Measurements from ENCODE around the gene MCF2L. TPM values are rescaled to one million over a fixed set of nuclear protein-coding genes. Genes with fewer than 3 reads are reported as not detected.
"Not testable (repeated sequence)": the region's sequence is repeated elsewhere in the genome, so short reads cannot be mapped to it uniquely, and the experiment has no call there.

MCF2L gene
- polyA plus RNA-seq, 3 donors: 18.0 to 77.6 (median 53.4) TPM

DNA sequence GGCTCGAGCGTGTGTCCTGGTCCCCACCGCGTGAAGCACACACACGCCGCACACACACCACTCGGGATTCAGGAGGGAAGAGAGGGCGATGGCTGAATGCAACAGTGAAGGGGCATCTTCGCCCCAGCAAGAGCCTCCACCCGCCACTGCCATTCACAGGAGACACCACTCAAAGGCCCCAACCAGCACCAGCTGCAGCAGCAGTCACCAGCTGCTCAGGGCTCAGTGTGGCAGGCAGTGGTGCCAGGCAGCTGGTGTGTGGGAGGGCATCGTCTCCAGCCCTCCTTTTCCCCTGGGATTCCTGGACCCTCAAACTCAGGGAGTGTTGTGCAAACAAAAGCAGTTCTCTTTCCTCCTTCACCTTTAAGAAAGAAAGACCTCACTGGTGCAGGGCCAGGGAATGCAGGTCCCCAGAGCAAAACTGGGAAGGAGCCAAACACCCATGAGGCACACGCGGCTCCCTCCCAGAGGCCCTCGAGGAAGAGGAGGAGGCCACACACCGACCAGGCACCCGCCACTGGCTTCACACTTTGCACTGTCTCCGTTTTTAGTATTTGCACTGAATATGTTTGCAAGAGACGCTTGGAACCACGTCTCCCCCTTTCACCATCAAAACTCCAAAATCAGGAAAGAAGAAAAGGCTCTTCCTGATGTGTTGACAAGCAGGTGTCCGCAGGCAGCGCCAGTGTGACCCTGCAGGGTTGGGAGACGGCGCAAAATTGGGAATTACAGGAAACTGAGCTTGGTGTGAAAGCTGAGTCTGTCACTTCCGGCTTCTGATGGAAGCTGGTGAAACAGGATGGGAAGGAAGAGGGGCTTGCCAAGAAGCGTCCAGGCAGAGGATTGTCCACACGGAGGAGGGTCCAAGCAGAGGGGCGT lies 110.1 kb downstream of the MCF2L start:
- H3K27ac ChIP-seq (ENCODE audit: low read depth, low read length): no peak overlapping the region
- 65 to 80% (median 74%) methylated on average over 27 of the region's 27 CpGs for WGBS, 3 donors

DNA sequence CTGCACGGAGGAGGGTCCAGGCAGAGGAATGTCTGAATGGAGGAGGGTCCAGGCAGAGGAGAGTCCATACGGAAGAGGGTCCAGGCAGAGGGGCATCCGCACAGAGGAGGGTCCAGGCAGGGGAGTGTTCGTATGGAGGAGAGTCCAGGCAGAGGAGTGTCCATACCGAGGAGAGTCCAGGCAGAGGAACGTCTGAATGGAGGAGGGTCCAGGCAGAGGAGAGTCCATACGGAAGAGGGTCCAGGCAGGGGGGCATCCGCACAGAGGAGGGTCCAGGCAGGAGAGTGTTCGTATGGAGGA lies 110.7 kb downstream of the MCF2L start:
- 43 to 65% (median 48%) methylated on average over 6 to 8 of the region's 9 CpGs for WGBS, 3 donors
- not testable (repeated sequence) for H3K27ac ChIP-seq (ENCODE audit: low read depth, low read length)

DNA sequence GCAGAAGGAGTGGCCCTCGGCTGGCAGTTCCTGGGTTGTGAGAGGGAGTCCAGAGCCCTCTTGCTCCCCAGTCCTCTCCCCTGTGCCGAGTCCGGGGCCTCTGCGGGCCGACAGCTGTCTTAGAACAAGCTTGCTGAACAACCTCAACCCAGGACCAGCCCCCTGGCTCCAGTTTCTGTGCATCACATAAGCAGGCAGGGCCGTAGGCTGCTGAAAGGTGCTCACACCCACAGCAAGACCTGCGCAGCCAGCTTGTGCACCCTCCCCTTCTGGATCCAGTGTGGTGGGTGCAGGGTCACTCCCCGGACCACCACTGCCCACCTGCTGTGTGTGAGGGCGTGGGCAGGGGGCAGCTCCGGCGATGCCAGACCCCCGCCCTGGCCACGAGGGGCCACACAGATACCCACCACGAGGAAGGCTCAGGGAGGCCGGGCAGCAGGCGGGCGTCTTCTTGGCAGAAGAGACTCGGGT lies 111.4 kb downstream of the MCF2L start:
- no peak overlapping the region for H3K27ac ChIP-seq (ENCODE audit: low read depth, low read length)
- WGBS, 3 donors: 82 to 86% (median 85%) methylated on average over 17 to 18 of the region's 18 CpGs

DNA sequence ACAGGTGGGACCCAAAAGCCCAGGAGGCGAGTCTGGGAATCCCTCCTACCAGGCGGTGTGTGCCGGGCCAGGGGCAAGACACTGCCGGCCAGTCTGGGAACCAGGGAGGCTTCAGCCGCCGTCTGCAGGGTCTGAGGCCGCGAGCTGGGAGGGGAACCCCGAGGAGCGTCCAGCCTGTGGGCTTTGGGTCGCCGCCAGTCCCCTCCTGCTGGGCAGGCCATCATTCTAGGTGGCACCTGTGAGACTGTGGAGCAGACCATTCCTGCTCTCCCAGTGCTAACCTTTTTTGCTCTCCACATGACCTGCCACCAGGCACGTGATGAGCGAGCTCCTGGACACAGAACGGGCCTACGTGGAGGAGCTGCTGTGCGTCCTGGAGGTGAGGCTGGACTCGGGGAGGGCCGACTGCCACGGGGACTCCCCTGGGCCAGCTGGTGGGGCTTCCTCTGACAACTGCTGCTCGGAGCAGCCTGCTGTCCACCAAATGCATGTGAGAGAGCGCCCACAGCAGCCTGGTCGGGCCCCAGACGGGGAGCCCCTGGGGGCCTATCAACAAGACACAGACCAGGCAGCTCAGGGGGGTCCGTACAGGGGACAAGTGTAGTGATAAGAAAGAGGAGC lies 112.0 kb downstream of the MCF2L start:
- H3K27ac ChIP-seq (ENCODE audit: low read depth, low read length): no peak overlapping the region
- 85 to 89% (median 86%) methylated on average over 25 of the region's 25 CpGs for WGBS, 3 donors

DNA sequence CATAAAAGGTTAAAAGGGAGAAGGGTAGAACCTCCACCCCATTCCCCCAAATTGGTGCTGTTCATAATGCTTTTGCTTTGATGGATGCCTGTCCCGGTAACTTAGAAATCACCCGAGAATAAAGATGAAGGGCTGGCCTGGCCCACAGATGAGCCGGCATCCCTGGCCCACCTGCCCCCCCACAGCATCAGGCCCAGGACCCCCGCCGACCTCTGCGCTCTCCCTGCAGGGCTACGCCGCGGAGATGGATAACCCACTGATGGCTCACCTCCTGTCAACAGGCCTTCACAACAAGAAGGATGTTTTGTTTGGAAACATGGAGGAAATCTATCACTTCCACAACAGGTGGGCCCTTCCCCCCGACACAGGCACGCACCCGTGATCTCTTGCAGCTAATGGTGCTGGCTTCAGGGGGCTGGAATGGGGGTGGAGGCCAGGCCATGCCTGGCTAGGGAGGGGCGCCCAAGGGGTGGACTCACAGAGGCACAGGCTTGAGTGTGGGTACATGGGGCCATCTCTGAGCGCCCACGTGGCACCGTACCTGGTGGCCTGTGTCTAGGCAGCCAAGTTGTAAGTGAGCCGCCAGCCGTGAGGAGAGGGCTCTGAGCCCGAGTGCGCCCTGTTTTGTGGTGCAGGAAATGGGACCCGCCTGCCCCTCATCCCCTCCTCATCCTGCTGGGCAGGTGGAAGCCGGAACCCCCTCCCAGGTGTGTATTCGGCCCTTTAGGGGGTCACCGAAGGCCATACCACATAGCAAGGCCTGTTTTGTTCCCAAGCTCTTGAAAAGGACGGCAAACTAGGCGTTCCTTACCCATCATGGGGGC lies 113.4 kb downstream of the MCF2L start:
- no peak overlapping the region for H3K27ac ChIP-seq (ENCODE audit: low read depth, low read length)
- 85 to 87% (median 86%) methylated on average over 26 of the region's 26 CpGs for WGBS, 3 donors

- no peak overlapping the region for H3K27ac ChIP-seq (ENCODE audit: low read depth, low read length)
- 87 to 92% (median 89%) methylated on average over 10 of the region's 10 CpGs for WGBS, 3 donors
Observed at GRCh38 chr13:113083022-113083373, 114.0 kb downstream of the MCF2L start.

DNA sequence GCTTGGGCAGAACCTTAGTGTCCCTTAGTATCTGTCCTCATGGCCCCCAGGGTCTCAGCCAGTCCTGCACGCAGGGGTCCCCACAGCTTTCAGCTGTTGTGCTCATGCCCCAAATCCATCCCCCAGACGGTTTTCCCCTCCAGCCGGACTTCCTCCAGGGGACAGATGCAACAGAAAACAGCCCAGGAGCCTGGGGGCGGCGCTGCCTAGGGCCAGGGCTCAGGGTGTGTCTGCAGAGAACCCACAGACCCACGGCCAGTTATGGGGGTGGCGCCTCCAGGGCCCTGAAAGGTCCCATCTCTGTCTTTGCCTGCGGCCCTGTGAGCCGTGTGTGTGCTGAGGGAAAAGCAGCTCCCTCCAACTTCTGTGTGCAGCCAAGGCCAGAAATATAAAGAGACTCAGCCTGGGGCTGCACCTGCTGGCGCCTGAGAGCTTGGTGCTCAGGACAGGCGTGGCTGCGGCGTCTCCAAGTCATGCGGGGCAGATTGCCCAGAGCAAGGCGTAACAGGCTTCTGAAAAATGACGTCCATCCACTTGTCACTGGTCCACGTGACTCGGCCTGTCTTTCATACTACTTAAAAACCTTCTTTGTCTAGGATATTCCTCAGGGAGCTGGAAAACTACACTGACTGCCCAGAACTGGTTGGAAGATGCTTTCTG lies 114.5 kb downstream of the MCF2L start:
- no peak overlapping the region for H3K27ac ChIP-seq (ENCODE audit: low read depth, low read length)
- WGBS, 3 donors: 64 to 74% (median 69%) methylated on average over 18 of the region's 18 CpGs

DNA sequence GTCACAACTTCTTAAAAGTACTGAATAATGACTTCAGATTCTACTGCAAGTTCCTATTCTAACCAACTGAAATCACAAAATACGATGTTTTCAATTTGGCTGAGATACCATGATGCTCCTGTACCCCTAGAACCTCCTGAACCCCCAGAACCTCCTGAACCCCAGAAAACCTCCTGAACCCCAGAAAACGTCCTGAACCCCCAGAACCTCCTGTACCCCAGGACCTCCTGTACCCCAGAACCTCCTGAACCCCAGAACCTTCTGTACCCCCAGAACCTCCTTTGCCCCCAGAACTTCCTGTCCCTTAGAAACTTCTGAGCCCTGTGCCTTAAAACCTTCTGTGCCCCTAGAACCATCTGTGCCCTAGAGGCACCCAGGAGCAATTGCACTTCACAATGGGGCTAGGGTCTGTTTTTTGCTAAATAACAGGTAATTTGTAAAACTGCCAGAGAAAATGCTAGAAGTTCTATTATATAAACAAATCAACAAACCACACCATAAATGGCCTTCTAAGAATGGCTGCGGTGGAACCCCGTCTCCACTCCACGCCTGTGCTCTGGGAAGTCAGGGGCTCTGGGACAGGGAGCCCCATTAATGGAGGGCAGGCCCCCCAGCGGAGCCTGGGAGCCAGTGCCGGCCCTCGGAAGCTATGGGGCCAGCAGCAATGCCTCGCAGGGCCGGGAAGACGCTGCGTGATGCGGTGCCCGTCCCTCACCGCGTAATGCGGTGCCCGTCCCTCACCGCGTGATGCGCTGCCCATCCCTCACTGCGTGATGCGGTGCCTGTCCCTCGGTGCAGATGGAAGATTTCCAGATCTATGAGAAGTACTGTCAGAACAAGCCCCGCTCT lies 115.3 kb downstream of the MCF2L start:
- WGBS, 3 donors: 93 to 95% (median 94%) methylated on average over 25 of the region's 25 CpGs
- H3K27ac ChIP-seq (ENCODE audit: low read depth, low read length): no peak overlapping the region

DNA sequence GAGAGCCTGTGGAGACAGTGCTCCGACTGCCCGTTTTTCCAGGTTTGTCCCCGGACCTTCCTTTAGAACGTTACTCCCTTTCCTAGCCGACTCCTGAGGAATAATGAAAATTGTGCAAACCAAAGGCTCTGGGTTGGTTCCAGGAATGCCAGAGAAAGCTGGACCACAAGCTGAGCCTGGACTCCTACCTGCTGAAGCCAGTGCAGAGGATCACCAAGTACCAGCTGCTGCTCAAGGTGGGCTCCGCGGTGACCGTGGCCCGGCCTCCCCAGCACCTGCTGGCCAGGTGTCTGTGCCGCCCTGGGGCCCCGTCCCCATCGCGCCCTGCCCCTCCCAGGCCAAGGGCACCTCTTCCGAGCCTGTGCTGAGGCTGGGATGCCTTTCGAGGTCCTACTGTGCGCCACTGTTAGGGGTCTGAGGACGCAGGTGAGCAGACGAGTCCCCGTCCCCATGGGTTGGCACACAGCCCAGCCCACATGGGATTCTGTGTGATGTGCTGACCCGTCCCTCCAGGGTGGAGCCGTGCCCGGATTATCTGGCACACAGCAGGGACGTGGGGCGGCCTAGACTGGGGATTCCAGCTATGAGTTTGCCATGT lies 116.0 kb downstream of the MCF2L start:
- WGBS, 3 donors: 87 to 91% (median 89%) methylated on average over 24 of the region's 24 CpGs

DNA sequence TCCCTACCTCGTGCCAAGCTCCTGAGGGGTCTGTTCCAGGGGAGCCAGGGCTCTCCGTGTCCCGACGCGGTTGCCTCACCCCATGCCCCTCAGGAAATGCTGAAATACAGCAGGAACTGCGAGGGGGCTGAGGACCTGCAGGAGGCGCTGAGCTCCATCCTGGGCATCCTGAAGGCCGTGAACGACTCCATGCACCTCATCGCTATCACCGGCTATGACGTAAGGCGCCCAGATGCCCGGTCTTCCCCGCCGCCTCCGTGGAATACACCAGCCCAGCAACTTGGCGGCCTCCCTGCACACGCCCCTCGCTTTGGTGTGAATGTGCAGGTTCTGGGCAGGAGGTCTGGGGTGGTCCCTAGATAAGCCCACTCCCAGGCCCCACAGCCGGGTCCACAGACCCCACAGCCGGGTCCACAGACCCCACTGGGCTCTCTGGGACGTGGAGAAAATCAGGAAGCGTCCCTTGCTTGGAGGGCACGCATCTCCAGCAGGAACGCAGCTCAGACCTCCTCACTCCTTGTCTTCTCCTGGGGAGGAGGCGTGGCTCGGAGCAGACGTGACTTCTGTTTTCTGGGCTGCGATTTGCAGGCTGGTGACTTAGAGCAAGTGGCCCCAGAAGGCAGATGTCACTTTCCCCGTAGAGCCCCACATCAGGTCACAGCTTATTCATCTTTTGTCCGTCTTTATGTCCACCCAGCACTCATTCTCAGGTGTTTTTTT lies 117.2 kb downstream of the MCF2L start:
- WGBS, 3 donors: 83 to 86% (median 83%) methylated on average over 32 of the region's 32 CpGs
- H3K27ac ChIP-seq (ENCODE audit: low read depth, low read length): no peak overlapping the region

More for the DNA sequence above, 116.0 kb downstream of the MCF2L start:
- no peak overlapping the region for H3K27ac ChIP-seq (ENCODE audit: low read depth, low read length)

DNA sequence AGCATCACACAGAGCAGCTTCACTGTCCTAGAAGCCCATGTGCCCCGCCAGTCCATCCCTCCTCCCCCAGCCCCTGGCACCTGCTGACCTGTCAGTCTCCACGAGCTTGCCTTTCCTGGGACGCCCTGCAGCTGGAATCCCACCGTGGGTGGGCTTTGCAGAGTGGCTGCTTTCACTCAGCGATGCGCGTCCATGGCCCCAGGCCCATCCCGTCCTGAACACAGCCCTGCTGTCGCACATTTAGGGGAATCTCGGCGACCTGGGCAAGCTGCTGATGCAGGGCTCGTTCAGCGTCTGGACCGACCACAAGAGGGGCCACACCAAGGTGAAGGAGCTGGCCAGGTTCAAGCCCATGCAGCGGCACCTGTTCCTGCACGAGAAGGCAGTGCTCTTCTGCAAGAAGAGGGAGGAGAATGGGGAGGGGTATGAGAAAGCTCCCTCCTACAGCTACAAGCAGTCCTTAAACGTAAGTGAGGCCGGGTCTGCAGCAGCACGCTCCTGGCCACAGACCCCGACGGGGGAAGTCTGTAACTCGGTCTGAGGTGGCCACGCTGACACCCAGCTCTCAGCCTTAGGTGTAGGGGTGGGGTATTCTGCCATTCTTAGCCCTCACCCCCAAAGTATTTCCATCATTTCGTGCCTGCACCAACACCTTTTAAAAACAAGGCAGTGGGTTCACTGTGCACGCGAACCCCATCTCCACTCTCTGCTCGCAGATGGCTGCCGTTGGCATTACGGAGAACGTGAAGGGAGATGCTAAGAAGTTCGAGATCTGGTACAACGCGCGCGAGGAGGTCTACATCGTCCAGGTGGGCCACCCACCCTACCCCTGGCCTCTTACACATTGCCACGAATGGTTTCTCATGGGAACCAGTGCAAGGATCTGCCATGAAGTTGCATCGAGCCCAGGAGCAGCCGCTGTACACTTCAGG lies 118.2 kb downstream of the MCF2L start:
- H3K27ac ChIP-seq (ENCODE audit: low read depth, low read length): no peak overlapping the region
- 87 to 91% (median 90%) methylated on average over 39 of the region's 39 CpGs for WGBS, 3 donors

- 90 to 93% (median 91%) methylated on average over 39 to 40 of the region's 40 CpGs for WGBS, 3 donors
- H3K27ac ChIP-seq (ENCODE audit: low read depth, low read length): no peak overlapping the region
Observed at GRCh38 chr13:113087923-113088690, 119.1 kb downstream of the MCF2L start.

- H3K27ac ChIP-seq (ENCODE audit: low read depth, low read length): no peak overlapping the region
- WGBS, 3 donors: 91 to 92% (median 91%) methylated on average over 17 of the region's 17 CpGs
Observed at GRCh38 chr13:113088691-113089020, 119.6 kb downstream of the MCF2L start.

DNA sequence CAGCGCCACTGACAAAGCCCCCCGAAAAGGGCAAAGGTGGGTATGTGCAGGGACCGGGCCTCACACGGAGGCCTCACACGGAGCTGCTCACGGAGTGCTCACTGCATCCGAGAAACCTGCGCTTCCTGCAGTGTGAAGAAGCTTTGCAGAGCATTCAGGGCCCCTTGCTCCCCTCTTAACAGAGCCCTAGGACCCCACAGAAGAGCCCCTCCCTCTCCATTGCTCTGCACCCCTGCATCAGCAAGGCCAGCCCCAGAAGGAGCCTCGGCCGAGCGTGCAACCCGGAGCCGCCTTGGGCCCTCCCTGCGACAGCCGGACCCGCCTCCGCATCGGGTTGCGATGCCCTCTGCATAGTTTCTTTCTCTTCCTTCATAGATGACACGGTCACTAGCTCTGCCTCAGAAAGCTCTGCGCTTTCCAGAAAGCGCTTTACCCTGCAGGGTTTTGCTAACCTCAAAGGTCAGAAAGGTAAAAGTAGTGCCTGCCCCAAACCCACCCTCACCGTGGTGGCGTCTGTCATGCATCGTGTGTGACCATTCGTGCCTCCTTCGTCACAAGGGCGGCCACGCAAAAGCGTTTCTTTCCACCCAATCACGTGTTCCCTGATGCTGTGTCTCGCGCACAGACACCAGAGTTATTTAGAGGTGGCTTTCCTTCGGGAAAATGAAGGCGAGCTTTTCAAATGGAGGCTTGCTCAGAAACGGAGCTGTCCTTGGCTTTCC lies 120.8 kb downstream of the MCF2L start:
- WGBS, 3 donors: 86 to 89% (median 87%) methylated on average over 36 of the region's 36 CpGs
- no peak overlapping the region for H3K27ac ChIP-seq (ENCODE audit: low read depth, low read length)

DNA sequence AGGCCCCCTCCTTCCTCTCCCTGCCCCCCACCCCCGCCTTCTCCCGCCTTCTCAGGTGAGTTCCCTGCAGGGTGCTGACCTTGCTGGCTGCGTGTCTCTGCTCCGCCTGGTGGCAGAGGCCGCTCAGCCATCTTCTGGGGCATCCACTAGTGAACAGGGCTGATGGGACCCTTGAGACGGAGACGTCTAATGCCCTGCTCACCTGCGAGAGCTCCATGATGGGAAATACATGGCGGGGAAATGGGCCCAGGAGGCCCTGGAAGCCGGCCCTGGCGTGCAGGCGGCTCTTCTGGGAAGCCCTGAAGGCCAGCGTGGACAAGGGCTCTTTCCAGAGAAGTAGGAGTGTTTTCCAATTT lies 121.4 kb downstream of the MCF2L start:
- no peak overlapping the region for H3K27ac ChIP-seq (ENCODE audit: low read depth, low read length)
- WGBS, 3 donors: 86 to 92% (median 92%) methylated on average over 12 to 13 of the region's 13 CpGs
